Fibroblast of skin of left biceps (primary cell): Measurements from ENCODE around the gene CYSRT1.
"Not testable (repeated sequence)": the region's sequence is repeated elsewhere in the genome, so short reads cannot be mapped to it uniquely, and the experiment has no call there.

Experiments
- DNase-seq, 2 experiments: peaks; one replicate each; pipeline ENCODE4 v3.0.0-alpha.2; 2013; ENCODE audit warnings: low read depth in 2 of 2

CYSRT1 gene

DNA sequence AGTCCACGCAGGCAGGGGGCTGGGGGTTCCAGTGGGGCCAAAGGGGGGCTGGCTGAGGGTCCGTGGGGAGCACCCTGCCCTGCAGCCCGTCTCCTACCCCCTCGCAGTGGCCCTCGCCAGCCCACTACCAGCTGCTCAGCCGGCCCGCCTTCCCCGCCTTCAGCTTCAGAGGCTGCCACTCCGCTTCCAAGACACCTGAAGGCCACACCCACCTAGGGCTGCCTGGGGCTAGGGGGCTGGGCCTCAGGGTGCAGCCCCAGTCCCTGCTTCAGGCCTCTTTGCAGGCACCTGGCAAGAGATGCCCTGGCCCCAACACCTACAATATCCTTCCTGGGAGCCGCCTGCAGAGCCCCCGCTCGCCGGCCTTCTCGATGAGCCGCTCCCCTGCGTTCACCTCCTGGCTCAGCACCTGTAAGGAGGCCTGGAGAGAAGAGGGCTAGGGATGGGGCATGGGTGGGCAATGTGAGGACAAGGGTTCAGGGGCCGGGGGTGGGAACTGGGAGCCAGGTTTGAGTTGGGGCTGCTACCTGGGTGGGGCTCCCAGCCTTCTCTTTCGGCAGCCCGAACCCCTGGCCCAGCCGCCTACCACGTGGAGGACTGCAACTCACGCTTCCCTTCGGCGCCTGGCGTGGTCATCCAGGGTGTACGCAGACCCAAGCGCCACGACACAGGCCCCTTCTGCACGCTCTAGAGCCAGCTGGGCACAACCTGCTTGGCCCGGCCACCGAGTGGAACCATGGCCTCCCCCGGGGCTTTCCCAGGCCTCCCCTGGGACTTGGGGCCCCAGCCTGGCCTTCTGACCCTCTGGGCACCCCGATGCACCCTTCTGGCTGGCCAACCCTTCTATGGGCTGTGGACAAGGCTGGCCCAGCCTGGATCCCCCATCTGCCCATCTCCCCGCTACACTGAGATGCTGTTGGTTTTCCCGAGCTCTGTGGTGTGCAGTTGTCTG, 27.9 kb downstream of the CYSRT1 start:
- no peak for DNase-seq

- no peak for DNase-seq
Observed at GRCh38 chr9:137253717-137254623, 29.0 kb downstream of the CYSRT1 start.

- peak; percentile 61 to 66 for DNase-seq
Observed at GRCh38 chr9:137254624-137255447, 29.9 kb downstream of the CYSRT1 start, which contains the start of gene NELFB. Gene NELFB (plus strand): TSS chr9:137255327.

DNA sequence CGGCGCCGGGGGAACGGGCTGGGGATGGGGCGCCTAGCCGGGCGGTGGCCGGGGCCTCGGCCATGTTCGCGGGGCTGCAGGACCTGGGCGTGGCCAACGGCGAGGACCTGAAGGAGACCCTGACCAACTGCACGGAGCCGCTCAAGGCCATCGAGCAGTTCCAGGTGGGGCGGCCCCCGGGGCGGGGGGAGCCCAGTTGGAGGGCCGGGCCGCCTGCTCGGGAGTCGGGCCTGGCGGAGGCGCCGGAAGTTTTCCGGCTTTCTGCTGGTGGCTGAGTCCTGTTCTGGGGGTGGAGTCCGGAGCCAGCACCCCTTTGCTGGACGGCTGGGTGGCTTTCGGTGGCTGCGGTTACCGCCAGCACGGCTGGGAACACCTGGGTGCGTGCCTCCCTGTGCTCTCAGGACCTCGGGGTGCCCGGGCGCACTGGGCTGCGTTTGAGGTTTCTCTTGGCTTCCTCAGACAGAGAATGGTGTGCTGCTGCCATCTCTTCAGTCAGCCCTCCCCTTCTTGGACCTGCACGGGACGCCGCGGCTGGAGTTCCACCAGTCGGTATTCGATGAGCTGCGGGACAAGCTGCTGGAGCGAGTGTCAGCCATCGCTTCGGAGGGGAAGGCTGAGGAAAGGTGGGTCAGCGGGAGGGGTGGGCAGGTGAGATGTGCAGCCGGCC, 30.6 kb downstream of the CYSRT1 start:
- no peak for DNase-seq

GRCh38 chr9:137256362-137256761, 31.4 kb downstream of the CYSRT1 start:
- no peak for DNase-seq

- no peak for DNase-seq
Observed at GRCh38 chr9:137256856-137257255, 31.9 kb downstream of the CYSRT1 start.

GRCh38 chr9:137262173-137262908, 37.4 kb downstream of the CYSRT1 start:
- DNase-seq: not testable (repeated sequence)

- DNase-seq: no peak
Observed at GRCh38 chr9:137262909-137263285, 37.9 kb downstream of the CYSRT1 start.

DNA sequence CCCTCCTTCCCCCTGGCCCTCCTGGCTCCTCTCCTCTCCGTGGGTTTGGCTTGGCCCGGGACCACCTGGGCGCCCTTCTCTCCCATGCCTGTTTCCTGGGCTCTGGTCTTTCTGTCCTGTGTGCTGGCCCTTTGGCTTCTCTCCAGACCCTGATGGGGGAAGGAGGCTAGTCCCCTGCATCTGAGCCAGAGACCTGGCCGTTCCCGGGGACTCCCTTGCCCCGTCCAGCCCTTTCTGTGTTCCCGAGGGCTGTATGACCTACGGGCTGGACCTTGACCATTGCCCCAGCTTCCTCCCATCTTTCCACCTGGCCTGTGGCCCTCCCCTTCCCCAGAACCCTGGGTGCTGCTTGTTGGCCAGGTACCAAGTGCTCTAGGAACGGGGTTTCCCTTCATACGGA, 38.5 kb downstream of the CYSRT1 start:
- no peak for DNase-seq

DNA sequence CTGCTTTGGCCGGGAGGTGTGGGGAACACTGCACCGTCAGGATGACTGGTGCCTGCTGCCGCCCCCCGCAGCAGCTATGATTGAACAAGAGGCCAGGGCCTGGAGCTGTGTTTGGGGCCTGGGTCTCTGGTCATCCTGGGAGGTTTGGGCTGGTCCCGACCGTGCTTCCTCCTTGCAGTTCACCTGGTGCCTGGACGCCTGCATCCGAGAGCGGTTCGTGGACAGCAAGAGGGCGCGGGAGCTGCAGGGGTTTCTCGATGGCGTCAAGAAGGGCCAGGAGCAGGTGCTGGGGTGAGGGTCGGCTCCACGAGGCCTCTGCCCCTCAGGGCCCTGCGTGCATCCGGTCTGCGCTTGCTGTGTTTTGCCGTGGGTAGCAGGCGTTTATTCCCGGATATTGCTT, 39.1 kb downstream of the CYSRT1 start:
- no peak for DNase-seq

GRCh38 chr9:137265496-137266161, 40.7 kb downstream of the CYSRT1 start:
- DNase-seq: no peak

GRCh38 chr9:137266162-137266527, 41.2 kb downstream of the CYSRT1 start:
- DNase-seq: no peak

DNA sequence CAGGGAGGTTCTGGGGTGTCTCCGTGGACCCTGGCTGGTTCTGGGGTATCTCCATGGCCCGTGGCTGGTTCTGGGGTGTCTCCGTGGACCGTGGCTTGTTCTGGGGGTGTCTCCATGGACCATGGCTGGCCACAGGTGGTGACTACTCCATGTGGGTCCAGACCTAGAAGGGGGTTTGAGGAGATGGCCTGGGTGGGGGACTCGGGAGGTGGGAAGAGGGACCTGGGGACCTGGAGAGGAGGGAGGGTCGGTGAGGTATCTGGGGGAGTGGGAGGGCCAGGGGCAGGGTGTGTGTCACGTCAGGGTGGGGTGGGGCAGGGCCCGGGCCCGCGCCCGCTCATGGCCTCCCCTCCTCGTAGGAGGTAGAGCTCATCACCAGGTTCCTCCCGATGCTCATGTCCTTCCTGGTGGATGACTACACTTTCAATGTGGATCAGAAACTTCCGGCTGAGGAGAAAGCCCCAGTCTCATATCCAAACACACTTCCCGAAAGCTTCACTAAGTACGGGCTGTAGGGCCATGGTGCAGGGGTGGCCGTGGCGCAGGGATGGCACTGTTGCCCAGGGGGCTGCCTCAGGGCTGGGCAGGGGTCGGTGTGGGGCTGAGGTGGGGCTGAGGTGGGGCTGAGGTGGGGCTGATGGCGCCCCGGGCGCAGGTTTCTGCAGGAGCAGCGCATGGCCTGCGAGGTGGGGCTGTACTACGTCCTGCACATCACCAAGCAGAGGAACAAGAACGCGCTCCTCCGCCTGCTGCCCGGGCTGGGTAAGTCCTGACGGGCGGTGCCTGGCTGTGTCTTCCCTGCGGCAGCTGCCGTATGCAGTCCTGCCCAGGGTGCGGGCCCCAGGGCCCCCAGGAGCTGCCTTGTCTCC, 41.8 kb downstream of the CYSRT1 start:
- DNase-seq: no peak

GRCh38 chr9:137267933-137268355, 43.0 kb downstream of the CYSRT1 start:
- no peak for DNase-seq

GRCh38 chr9:137268538-137269201, 43.7 kb downstream of the CYSRT1 start:
- no peak for DNase-seq

DNA sequence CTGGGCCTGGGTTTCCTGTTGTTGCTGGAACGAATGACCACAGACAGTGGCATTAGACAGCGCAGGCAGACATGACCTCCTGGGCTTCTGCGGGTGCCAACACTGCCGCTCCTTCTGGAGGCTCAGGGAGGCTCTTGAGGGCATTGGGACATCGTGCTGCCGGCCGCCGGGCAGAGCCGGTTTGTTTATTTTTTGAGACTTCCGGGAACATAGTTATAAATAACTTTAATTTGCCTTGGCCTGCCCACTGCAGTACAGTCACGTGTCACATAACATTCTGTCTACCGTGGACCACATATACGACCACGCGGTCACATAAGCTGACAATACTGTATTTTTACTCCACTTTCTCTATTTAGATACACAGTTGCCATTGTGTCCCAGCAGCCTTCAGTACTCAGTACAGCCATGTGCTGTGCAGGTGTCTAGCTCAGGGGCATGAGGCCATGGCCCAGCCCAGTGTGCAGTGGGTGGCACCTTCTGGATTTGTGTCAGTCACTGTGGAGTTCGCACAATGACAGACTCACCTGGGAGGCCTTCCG, 44.3 kb downstream of the CYSRT1 start:
- no peak for DNase-seq

- no peak for DNase-seq
Observed at GRCh38 chr9:137270929-137271695, 46.1 kb downstream of the CYSRT1 start.
